ENCODE measurements around the gene CLEC11A.

GRCh38 chr19:50741179-50741933 is 18.2 kb downstream of the CLEC11A start:
- no peak for TF ChIP-seq FOXA1 (IDR thresholded peaks at IDR 0.05)
- no peak for TF ChIP-seq TARDBP (IDR thresholded peaks at IDR 0.05)
- no peak for TF ChIP-seq SP1 (IDR thresholded peaks at IDR 0.05)
- TF ChIP-seq ELF4 (IDR thresholded peaks at IDR 0.05) = no peak
- no peak for TF ChIP-seq BHLHE40 (IDR thresholded peaks at IDR 0.05; ENCODE audit: borderline replicate concordance)
- no peak for TF ChIP-seq NFRKB (IDR thresholded peaks at IDR 0.05)
- TF ChIP-seq FOXM1 (IDR thresholded peaks at IDR 0.05; ENCODE audit: borderline replicate concordance) = no peak
- TF ChIP-seq SUZ12 (IDR thresholded peaks at IDR 0.05) = no peak

Data from HEK293T (cell line).